MM.1S (cell line): ENCODE data around the gene COPS2.

Experiments used
- DNase-seq: peaks from one replicate; pipeline ENCODE4 v3.0.0-alpha.2; 2015
- H2AFZ ChIP-seq: fragments of 300-600 bp; sonication (generic); 2 replicates; pipeline ENCODE4 v1.6.0; 2016; ENCODE audit warnings: antibody characterized with exemption, low read length
- H3F3A ChIP-seq: fragments of 300-600 bp; sonication (generic); 2 replicates; pipeline ENCODE4 v1.6.1; 2016; ENCODE audit warnings: mild to moderate bottlenecking, antibody characterized with exemption, low read length, moderate library complexity, mixed read lengths; ENCODE audit not compliant: insufficient read depth
- H3K27ac ChIP-seq: fragments of 300-600 bp; sonication (generic); 2 replicates; pipeline ENCODE4 v1.5.1; 2016; ENCODE audit warnings: mild to moderate bottlenecking, low read length
- H3K27me3 ChIP-seq: fragments of 300-600 bp; sonication (generic); replicated peaks from 2 replicates; pipeline ENCODE4 v1.6.0; 2016; ENCODE audit warnings: low read length; ENCODE audit not compliant: insufficient read depth
- H3K36me3 ChIP-seq: fragments of 300-600 bp; sonication (generic); replicated peaks from 2 replicates; pipeline ENCODE4 v1.6.1; 2016; ENCODE audit warnings: mild to moderate bottlenecking, low read length, mixed read lengths; ENCODE audit not compliant: insufficient read depth
- H3K4me1 ChIP-seq: fragments of 300-600 bp; sonication (generic); 2 replicates; pipeline ENCODE4 v1.6.1; 2016; ENCODE audit warnings: low read length, mixed read lengths
- H3K4me2 ChIP-seq: fragments of 300-600 bp; sonication (generic); 2 replicates; pipeline ENCODE4 v1.6.0; 2016; ENCODE audit warnings: low read depth, low read length
- H3K4me3 ChIP-seq: fragments of 300-600 bp; sonication (generic); 2 replicates; pipeline ENCODE4 v1.5.1; 2016; ENCODE audit warnings: low read length, mixed read lengths
- H3K79me2 ChIP-seq: fragments of 300-600 bp; sonication (generic); 2 replicates; pipeline ENCODE4 v1.6.1; 2016; ENCODE audit warnings: mixed run types, low read length, mixed read lengths
- H3K9ac ChIP-seq: fragments of 300-600 bp; sonication (generic); 2 replicates; pipeline ENCODE4 v1.6.1; 2016; ENCODE audit warnings: low read length, mixed read lengths
- H3K9me2 ChIP-seq: fragments of 300-600 bp; sonication (generic); replicated peaks from 2 replicates; pipeline ENCODE4 v1.6.1; 2016; ENCODE audit warnings: mild to moderate bottlenecking, low read length, mixed read lengths; ENCODE audit not compliant: insufficient read depth
- H3K9me3 ChIP-seq: fragments of 300-600 bp; sonication (generic); replicated peaks from 2 replicates; pipeline ENCODE4 v1.6.1; 2016; ENCODE audit warnings: mild to moderate bottlenecking, low read length, mixed read lengths; ENCODE audit not compliant: insufficient read depth
- H4K20me1 ChIP-seq: fragments of 300-600 bp; sonication (generic); 2 replicates; pipeline ENCODE4 v1.6.1; 2016; ENCODE audit warnings: mild to moderate bottlenecking, low read length, moderate library complexity, mixed read lengths; ENCODE audit not compliant: insufficient read depth
- CTCF ChIP-seq: fragments of 300-600 bp; sonication (generic); IDR thresholded peaks from 2 replicates; pipeline ENCODE4 v1.5.1; 2016; ENCODE audit warnings: antibody characterized with exemption, low read length, mixed read lengths
- EZH2 ChIP-seq: fragments of 300-600 bp; sonication (generic); optimal IDR thresholded peaks from 2 replicates; pipeline ENCODE3; 2017; ENCODE audit warnings: low read depth, mild to moderate bottlenecking, antibody characterized with exemption, low read length, mixed read lengths
- EZH2phosphoT487 ChIP-seq: fragments of 300-600 bp; sonication (generic); IDR thresholded peaks from 2 replicates; pipeline ENCODE4 v1.6.1; 2018; ENCODE audit warnings: antibody characterized with exemption, low read length

Gene COPS2

GRCh38 chr15:49155110-49155833, at the start of gene COPS2:
TSS of gene COPS2 (minus strand) at chr15:49155599. CDS start at chr15:49155578, 21 bp downstream.
- Histone ChIP-seq H3K36me3 (no peaks in the 10 kb centered on the region), H4K20me1 (peaks cover 11% of the 10 kb centered on the region; the same call in 1 of the 2 replicates), H3K9ac (peak within 1 kb of the TSS; percentile 96), H3K27me3 (no peaks in the 10 kb centered on the region), H3K4me1 (peaks cover 9% of the 10 kb centered on the region; the same call in 1 of the 2 replicates), H3K4me2 (peak within 1 kb of the TSS; percentile 85), H3K9me2 (no peaks in the 10 kb centered on the region), H3K79me2 (peaks cover 79% of the 10 kb centered on the region), H3K27ac (peak within 1 kb of the TSS; percentile 66), H3F3A (peaks cover 9% of the 10 kb centered on the region), H3K4me3 (peak within 1 kb of the TSS; percentile 80), H2AFZ (peak within 1 kb of the TSS; percentile 68), H3K9me3 (no peaks in the 10 kb centered on the region)
- peak; percentile 98 for DNase-seq
- TF ChIP-seq EZH2phosphoT487 (no peak), EZH2 (no peak), CTCF (no peak)

- H3K79me2 ChIP-seq, result peaks cover 8% of the 10 kb centered on the region
- H4K20me1 ChIP-seq, result no peaks in the 10 kb centered on the region
- H3K27ac ChIP-seq, result no peak overlapping the region
- peaks cover 4% of the 10 kb centered on the region; the same call in 1 of the 2 replicates for H3K36me3 ChIP-seq
- no peaks in the 10 kb centered on the region for H3F3A ChIP-seq
- no peak for DNase-seq
- H3K9me3 ChIP-seq, result no peaks in the 10 kb centered on the region
- no peak overlapping the region for H2AFZ ChIP-seq
- no peak overlapping the region for H3K9ac ChIP-seq
- no peak for TF ChIP-seq CTCF
- no peak for TF ChIP-seq EZH2
- TF ChIP-seq EZH2phosphoT487, result no peak
- H3K4me2 ChIP-seq, result no peak overlapping the region
- H3K4me1 ChIP-seq, result no peaks in the 10 kb centered on the region
- no peaks in the 10 kb centered on the region for H3K27me3 ChIP-seq
- H3K4me3 ChIP-seq, result no peak overlapping the region
- H3K9me2 ChIP-seq, result no peaks in the 10 kb centered on the region
Observed at GRCh38 chr15:49200347-49200746, 44.9 kb upstream of the COPS2 start.

- Histone ChIP-seq H3K9me2 (no peaks in the 10 kb centered on the region), H3K27me3 (no peaks in the 10 kb centered on the region), H3K9me3 (no peaks in the 10 kb centered on the region), H3K27ac (no peak overlapping the region), H3K4me1 (no peaks in the 10 kb centered on the region), H3K4me3 (no peak overlapping the region), H3F3A (no peaks in the 10 kb centered on the region), H3K36me3 (peaks cover 4% of the 10 kb centered on the region; the same call in 1 of the 2 replicates), H3K4me2 (no peak overlapping the region), H4K20me1 (no peaks in the 10 kb centered on the region), H3K79me2 (peaks cover 10% of the 10 kb centered on the region), H3K9ac (no peak overlapping the region), H2AFZ (no peak overlapping the region)
- DNase-seq, result no peak
- TF ChIP-seq CTCF, result no peak
- TF ChIP-seq EZH2, result no peak
- no peak for TF ChIP-seq EZH2phosphoT487
Observed at GRCh38 chr15:49199666-49200065, 44.3 kb upstream of the COPS2 start.
